Suppressor macrophage treated with lipopolysaccharide for 1 hour (primary cell): ENCODE results near the gene ARL4D.
"Not testable (repeated sequence)": the region's sequence is repeated elsewhere in the genome, so short reads cannot be mapped to it uniquely, and the experiment has no call there.

Experiments
- DNase-seq, 3 donors: peaks; one replicate each; pipeline ENCODE4 v3.0.0-alpha.2; 2020 to 2022

The ARL4D gene, protein sequence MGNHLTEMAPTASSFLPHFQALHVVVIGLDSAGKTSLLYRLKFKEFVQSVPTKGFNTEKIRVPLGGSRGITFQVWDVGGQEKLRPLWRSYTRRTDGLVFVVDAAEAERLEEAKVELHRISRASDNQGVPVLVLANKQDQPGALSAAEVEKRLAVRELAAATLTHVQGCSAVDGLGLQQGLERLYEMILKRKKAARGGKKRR

GRCh38 chr17:43398724-43399595 lies at the start of gene ARL4D:
TSS of gene ARL4D (plus strand) at chr17:43398993. CDS start at chr17:43399733, 740 bp downstream.
- DNase-seq, result peak; percentile 81 to 92 (median 86)

- DNase-seq, result no peak
Measured at GRCh38 chr17:43349142-43349541, 49.7 kb upstream of the ARL4D start.

DNA sequence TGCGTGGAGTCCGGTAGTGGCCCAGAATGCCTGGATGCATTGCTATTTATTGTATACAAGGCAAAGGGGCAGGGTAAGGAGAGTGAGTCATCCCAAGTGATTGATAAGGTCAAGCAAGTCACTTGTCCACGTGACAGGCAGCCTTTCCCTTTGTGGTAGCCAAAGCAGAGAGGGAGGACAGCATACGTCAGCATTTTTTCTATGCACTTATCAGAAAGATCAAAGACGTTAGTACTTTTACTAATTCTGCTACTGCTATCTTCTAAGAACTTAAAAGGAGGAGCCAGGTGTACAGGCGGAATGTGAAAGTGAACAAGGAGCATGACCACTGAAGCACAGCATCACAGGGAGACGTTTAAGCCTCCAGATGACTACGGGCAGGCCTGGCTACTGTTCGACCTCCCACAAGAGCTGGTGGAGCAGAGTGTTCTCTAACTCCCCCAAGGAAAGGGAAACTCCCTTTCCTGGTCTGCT lies 47.9 kb upstream of the ARL4D start:
- no peak for DNase-seq

DNA sequence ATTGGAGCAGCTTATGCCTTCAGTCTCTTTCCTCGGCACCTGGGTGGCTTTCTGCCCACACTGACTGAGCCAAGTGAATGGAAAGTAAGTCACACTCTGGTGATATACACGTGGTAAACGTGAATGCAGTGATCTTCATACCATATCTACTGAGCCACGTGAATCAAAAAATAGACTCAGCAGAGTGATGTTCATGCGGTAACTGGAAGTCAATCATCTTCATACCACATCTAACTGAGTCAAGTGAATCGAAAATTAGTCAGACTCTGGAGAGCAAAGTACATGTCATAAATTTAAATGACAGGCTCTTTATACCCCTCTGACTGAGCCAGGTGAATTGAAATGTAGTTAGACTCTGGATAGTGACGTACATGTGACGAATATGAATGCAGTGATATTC lies 47.1 kb upstream of the ARL4D start:
- no peak for DNase-seq

DNA sequence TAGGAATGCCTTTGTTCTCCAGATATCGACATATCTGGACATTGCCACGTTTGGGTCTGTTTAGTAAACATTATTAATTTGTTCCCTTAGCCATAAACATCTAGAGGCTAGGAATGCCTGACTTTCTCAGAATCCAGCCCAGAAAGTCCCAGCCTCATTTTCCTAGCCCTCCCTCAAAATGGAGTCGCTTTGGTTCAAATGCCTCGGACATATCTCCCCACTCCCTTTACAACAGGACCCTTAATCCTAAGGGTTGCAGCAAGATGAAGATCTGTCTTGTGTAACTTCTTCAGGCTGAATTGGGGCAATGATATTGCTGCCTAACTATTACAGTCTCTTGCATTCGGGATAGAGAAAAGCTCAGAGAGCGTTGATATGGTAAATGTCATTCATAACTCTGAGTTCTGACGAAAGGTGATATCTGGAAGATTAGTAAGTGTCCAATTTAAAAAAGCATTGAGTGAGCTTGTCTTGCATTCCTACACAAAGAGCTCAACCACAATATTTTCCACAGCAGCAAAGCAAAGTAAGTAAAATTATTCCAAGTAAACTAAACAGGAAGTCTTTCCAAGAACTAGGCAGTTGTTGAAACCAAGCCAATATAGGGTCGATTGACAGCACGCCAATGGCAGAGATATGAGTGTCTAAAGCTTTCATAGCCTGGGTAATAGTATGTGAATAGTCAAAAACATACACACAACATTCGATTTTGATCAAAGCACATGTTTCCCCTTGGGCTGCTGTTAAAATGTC lies 46.0 kb upstream of the ARL4D start:
- DNase-seq, result no peak

GRCh38 chr17:43353393-43353792 lies 45.4 kb upstream of the ARL4D start:
- no peak for DNase-seq

DNA sequence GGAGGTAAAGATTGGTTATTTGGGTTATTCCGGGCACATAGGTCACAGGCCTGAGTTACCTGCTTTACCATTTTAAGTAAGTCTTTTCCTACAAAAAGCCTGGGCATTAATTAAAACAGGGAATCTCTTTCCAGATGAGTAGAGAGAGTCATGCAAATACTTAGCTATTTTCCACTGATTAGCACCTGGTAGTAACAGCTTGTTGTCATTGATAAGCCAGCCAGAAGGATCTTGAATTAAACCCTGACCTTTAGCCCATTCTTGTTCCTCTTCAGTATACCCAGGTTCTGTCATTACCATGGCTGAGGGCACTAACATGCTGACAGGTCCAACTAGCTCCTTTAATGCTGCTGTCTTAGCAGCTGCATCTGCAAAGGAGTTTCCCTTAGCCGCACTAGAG lies 44.4 kb upstream of the ARL4D start:
- DNase-seq, result no peak

DNA sequence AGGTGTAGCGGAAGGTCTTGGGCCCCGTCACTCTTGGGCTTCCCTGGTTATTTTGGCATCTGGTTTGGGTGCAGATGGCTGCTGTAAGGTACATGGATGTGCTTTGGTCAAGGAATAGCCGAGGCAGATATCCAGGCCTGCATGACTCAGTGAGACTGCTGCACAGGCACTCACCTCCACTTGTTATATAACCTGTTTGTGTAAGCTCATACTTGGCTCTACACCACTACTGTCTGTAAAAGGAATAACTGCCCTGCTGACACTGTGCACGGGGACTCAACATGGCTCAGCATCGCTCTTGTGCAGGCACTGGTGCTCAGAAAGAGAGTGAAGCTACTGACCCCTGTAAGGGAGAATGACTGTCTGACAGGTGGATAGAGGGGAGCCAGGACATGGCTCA lies 42.3 kb upstream of the ARL4D start:
- DNase-seq, result no peak

DNA sequence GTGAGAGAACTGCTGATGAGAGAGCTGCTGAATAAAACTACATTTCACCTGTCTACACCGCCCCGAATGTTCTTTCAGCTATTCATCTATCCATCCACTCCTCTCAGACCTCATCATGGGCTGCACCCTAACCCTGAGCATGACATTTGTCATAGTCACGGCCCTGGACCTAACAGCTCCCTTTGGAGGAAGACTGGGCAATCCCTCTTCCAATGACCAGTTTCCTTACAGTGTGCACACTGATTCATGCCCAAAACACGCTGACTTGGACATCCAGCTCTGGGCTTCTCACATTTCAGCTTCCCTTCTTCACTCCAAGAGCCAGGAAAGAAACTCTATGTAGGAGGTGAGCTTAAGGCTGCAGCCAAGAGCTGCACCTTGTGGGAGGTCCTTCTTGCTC lies 41.8 kb upstream of the ARL4D start:
- DNase-seq, result peak in 2 of 3 donors; percentile 37 to 43

DNA sequence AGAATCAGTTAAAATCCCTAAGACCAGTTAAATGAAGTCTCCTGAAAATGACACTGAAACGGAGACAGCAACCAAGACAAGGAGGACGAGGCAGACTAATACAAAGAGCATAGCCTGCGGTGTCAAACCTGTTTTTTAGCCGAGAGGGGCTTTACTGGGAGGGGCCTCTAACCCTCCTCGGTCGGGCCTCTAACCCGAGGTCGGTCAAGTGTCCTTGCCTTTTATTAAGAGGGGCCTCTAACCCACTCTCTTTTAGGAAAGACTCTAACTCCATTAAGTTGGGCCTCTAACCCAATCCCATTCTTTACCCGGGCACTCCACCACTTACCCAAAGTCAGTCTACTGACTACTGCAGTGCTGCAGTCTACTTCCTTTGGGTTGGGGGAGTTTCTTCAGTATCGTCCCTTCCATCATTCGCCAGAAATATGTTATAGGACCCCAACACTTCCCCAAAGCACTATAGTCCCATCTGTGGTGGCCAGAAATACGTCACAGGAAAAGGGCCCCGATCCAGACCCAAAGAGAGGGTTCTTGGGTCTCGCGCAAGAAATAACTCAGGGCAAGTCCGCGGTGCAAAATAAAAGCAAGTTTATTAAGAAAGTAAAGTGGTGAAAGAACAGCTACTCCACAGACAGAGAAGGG lies 39.2 kb upstream of the ARL4D start:
- no peak for DNase-seq

DNA sequence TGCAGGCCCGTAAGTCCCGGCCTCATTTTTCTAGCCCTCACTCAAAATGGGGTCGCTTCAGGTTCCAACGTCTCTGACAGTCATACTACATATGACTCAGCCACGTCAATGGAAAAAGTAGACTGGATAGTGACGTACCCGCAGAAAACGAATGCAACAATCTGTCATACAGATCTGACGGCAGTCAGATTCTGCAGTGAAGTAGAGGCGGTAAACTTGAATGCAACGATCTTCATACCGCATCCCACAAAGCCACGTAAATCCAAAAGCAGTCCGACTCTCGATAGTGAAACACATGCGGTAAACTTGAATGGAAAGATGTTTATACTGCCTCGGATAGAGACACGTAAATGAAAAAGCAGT lies 38.4 kb upstream of the ARL4D start:
- DNase-seq, result peak; percentile 55 to 94 (median 86)

DNA sequence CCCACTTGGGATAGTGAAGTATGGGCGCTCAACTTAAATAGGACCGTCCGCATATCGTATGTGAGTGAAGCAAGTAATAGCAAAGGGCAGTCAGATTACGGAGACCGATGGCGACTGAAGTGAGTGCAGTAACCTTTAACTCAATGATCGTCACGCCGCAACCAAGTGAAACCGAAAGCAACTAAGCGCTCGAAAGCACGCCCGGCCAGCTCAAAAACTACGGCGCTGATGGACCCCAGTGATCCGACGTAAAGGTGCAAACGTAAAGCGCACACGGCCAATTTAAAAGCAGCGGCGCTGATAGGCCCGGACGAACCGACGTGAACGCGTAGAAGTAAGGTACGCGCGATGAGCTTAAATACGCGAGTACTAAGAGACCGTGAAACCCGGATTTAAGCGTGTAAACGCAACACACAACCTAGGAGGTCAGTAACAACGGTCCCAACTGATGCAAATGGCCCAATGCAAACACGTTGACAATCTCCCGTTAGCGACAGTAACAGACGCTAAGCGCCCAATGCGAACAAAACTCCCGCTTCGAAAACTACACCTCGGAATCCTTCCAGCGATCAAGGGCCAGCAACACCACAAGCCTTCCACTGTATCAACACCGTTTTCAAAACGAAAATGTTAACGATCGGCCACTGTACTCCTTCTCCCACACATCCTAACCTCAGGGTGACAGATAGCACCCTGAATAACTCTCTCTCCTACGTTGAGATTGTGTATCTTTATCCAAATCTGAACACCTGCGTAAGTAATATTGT lies 37.9 kb upstream of the ARL4D start:
- DNase-seq, result peak; percentile 92 to 100 (median 99)

DNA sequence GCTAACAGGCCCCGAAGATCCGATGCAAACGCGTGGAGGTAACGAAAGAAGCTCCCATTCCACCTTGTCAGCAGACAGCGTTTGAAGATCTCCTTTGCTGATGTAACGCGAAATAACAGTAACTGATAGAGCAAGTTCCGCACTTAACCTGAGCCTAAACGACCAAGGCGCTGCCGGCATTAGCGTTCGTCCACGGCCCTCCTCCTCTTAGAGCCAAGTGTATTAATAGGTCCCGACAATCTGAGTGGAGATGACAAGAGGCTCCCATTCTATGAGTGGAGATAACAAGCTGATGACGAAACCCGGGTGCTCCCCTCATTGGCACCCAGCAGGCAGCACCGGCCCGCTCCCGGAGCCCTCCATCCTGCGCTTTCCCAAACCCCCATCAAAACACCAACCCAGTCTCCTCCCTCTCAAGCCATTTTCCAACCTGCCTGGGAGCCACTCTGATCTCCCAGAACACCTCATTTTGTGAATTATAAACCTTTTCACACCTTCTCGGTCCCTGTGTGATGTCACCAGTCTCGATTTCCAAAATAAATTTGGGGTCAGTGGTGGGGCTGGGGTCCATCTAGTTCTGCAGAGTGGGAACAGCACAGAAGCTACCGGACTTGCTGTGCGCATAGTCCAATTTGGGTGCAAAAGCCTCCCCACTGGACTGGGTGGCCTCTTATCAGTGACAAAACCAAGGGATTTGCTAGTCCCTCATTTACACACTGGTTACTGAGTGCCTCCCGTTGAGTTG lies 35.4 kb upstream of the ARL4D start:
- no peak for DNase-seq

- no peak for DNase-seq
Measured at GRCh38 chr17:43363926-43364285, 34.9 kb upstream of the ARL4D start.

DNA sequence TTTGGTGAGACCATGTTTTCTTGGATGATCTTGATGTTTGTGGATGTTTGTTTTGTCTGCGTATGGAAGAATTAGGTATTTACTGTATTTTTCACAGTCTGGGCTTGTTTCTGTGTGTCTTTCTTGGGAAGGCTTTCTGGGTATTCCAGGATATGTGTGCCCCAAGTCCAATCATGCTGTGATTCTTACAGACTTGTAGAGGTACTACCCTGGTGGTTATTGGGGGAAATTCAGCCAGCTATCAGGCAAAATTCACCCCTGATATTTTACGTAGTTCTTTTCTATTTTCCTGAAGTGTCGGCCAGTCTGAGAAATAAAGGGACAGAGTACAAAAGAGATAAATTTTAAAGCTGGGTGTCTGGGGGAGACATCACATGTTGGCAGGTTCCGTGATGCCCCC lies 33.4 kb upstream of the ARL4D start:
- no peak for DNase-seq

GRCh38 chr17:43365921-43366320 lies 32.9 kb upstream of the ARL4D start:
- DNase-seq, result not testable (repeated sequence)

DNA sequence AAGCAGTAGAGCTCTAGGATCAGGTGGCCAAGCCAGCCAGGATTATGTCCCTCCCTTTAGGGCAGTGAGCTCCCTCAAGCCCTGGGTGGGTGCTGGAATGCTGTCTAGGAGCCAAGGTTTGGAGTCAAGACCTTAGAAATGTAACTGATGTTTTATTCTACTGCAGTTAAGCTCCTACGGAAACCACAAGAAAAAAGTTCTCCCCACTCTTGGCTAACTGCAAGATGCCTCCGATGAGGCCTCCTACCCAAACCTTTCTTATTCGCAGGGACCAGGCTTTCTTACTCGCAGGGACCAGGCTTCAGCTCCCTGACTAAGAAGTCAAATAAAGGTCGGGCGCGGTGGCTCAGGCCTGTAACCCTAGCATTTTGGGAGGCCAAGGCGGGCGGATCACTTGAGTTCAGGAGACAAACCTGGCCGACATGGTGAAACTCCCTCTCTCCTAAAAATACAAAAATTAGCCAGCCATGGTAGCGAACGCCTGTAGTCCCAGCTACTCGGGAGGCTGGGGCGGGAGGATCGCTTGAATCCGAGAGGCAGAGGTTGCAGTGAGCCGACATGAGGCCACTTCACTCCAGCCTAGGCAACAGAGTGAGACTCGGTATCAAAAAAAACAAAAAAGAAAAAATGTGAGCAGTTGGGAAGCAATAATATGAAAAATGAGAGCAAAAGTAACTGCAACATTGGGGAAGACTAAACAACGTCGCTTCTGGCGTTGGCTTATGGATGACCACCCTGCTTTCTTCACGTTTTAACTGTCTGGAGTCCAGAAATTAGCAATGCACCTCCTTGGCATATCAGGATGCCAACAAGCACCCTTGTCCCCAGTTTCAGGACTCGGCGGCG lies 31.7 kb upstream of the ARL4D start:
- DNase-seq, result no peak

DNA sequence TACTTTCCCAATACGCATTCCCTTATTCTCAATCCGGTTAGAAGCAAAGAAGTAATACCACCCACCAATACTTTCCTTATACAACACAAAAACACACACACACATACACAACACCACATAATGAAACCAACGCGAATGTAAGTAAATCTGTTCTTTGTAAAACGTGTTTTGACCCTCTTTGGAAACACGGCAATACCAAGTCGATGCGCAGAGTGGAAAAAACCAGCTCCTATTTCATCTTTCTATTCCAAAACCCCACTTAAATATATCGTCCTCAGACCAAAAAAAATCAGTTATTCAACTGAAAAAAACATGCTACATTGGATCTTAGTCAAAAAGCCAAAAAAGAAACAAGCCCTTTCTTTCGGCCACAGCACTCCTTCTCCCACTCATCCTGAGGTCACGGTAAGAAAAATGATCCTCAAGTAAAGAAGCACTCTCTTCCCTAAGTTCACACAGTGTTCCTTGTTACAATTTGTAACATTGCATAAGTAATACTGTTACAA lies 31.0 kb upstream of the ARL4D start:
- DNase-seq, result peak; percentile 83 to 96 (median 91)

DNA sequence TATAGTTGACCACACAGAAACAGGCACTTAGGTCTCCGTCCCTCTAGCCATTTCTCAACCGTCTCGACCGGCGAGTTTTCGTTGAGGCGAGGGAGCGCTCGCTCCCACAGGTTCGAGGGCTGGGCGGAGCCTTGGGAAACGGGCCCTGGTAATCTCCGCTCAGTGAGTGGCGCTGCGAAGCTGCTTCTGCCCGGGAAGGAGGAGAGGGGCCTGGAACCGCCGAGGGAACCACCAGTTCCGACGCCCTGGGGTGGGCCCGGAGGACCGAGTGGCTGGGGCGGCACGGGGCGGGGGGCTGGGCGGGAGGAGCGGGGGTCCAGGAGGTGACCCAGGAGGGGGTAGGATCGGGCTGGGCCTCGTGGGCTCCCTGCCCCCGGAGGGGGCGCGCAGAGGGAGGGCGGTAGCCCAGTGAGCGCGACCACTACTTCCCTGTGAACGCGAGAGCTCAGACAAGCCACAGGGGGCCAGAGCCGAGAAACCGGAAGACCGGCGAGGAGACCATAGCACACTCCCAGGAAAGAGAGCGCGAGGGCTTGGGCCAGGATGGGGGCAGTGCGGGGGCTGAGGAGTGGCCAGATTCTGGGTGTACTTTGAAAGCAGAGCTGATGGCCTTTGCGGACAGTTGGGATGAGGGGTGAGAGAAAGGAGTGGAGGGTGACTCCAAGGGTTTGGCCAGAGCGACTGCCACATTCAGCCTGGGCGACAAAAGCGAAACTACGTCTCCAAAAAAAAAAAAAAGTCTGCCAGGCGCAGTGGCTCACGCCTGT lies 29.9 kb upstream of the ARL4D start:
- DNase-seq, result peak; percentile 77 to 84 (median 81)

- DNase-seq, result no peak
Measured at GRCh38 chr17:43369986-43370385, 28.8 kb upstream of the ARL4D start.
